Measurements from ENCODE around the gene PI4K2A.

- TF ChIP-seq CTCF (IDR thresholded peaks at IDR 0.05; ENCODE audit: extremely low read depth in 1 of 2, insufficient read depth in 1 of 2, low read depth in 1 of 2, low read length in 2 of 2) (no peak), JUN (IDR thresholded peaks at IDR 0.05; ENCODE audit: borderline replicate concordance, insufficient read depth, insufficient read length, low read depth) (no peak), MAX (IDR thresholded peaks at IDR 0.05; ENCODE audit: insufficient read depth, insufficient read length) (no peak), EZH2 (IDR thresholded peaks at IDR 0.05; ENCODE audit: borderline replicate concordance, low read depth, low read length, severe bottlenecking) (no peak), POLR2AphosphoS5 (IDR thresholded peaks at IDR 0.05; ENCODE audit: insufficient read depth, low read depth, low read length) (no peak), POLR2A (IDR thresholded peaks at IDR 0.05; ENCODE audit: low read depth, low read length) (no peak)
Observed at GRCh38 chr10:97611473-97611872, 29.0 kb upstream of the PI4K2A start.

Data from endothelial cell of umbilical vein (primary cell).